BJ (cell line): ENCODE measurements around the gene PINLYP. TPM values are rescaled to one million over a fixed set of nuclear protein-coding genes. Genes with fewer than 3 reads are reported as not detected.

Source experiments
- CTCF ChIA-PET: fragments of 350-600 bp; formaldehyde crosslinking; extraction: SDS; loops from one replicate; lab custom pipeline; 2021; ENCODE audit warnings: antibody characterized with exemption, inconsistent platforms; lab: Yijun Ruan, JAX
- POLR2A ChIA-PET: fragments of 300-600 bp; sonication (Branson Sonifier 250); formaldehyde crosslinking; extraction: SDS; loops from one replicate; lab custom pipeline; 2021; ENCODE audit warnings: antibody characterized with exemption; lab: Charles Lee
- DNase-seq: peaks from one replicate; pipeline ENCODE4 v3.0.0-alpha.2; 2011; ENCODE audit warnings: low read depth
- H3K27me3 ChIP-seq: 2 replicates; pipeline ENCODE4 v1.6.0; 2011; ENCODE audit warnings: low read length; ENCODE audit not compliant: control insufficient read depth, insufficient read depth
- H3K36me3 ChIP-seq: 2 replicates; pipeline ENCODE4 v1.5.1; 2011; ENCODE audit warnings: low read length; ENCODE audit not compliant: control insufficient read depth, insufficient read depth
- H3K4me3 ChIP-seq: 2 replicates; pipeline ENCODE4 v1.5.1; 2011; ENCODE audit warnings: low read depth, mild to moderate bottlenecking, control low read depth, low read length
- polyA plus RNA-seq: library from polyadenylated mRNA; depleted of rRNA; stranded (reverse); fragments of >200 nt; gene quantifications from 2 replicates; pipeline ENCODE4 v1.2.3, GENCODE V29; 2011
- TF ChIP-seq, protein P1 (sequence below): IDR thresholded peaks from 2 replicates; pipeline ENCODE4 v1.5.1; 2011; ENCODE audit warnings: low read depth, mild to moderate bottlenecking, control low read depth, inconsistent platforms, low read length, moderate library complexity; ENCODE audit not compliant: insufficient read depth

The PINLYP gene
- polyA plus RNA-seq, 1 experiment, result 2.2 TPM

DNA sequence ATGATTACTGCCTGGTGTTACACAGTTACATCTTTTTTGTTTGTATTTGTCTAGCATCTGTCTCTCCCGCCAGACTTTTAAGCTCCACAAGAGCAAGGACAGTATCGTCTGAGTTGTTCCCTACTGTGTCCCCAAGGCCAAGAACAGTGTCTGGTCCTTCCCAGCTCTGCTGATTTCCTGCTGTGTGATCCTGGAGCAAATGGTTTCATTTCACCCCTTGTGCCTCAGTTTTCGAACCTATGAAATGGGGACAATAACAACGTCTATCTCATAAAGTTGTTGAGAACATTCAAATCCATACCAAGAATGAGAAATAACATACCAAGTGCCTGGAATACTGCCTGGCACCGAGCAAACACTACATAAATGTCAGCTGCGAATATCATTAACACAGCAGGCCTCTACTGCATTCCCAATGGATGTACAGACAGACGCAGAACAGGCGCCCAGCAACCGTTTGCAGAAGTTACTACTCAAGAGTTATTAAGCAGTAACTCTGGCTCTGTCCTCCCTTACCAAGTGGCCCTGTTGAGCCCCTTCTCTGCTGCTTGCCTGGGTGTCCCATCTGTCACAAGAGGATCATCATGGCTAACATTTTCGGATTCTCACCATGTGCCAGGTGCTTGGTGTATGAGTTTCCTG, 11.7 kb upstream of the PINLYP start:
- Histone ChIP-seq H3K4me3 (no peak overlapping the region), H3K27me3 (no peaks in the 10 kb centered on the region), H3K36me3 (peaks cover 2% of the 10 kb centered on the region)
- ChIA-PET POLR2A (no interaction called here), CTCF (interaction anchor here (1.3 to 2.6 kb wide), 2 partner anchors 9 kb away, joined by 3 to 13 read pairs; no protein-coding TSS in a partner anchor)
- no peak for DNase-seq
- TF ChIP-seq, protein P1, sequence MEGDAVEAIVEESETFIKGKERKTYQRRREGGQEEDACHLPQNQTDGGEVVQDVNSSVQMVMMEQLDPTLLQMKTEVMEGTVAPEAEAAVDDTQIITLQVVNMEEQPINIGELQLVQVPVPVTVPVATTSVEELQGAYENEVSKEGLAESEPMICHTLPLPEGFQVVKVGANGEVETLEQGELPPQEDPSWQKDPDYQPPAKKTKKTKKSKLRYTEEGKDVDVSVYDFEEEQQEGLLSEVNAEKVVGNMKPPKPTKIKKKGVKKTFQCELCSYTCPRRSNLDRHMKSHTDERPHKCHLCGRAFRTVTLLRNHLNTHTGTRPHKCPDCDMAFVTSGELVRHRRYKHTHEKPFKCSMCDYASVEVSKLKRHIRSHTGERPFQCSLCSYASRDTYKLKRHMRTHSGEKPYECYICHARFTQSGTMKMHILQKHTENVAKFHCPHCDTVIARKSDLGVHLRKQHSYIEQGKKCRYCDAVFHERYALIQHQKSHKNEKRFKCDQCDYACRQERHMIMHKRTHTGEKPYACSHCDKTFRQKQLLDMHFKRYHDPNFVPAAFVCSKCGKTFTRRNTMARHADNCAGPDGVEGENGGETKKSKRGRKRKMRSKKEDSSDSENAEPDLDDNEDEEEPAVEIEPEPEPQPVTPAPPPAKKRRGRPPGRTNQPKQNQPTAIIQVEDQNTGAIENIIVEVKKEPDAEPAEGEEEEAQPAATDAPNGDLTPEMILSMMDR, result no peak

GRCh38 chr19:43564800-43565199, 10.8 kb upstream of the PINLYP start:
- TF ChIP-seq, protein P1, result no peak
- POLR2A ChIA-PET, result no interaction called here

DNA sequence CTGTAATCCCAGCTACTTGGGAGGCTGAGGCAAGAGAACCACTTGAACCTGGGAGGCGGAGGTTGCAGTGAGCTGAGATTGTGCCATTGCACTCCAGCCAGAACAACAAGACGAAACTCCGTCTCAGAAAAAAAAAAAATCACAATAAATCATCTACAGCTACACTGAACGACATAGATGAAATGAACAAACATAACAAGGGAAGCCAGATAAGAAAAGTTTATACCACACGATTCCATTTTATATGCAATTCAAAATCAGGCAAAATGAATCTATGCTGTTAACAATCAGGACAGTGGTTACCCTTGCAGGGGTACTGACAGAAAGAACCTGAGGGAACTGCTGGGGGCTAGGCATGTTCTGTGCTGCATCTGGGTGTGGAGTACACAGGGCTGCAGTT, 5.9 kb upstream of the PINLYP start:
- ChIA-PET POLR2A (no interaction called here), CTCF (interaction anchor here (6.6 kb wide), 1 partner anchor 15 kb away, joined by 32 read pairs; no protein-coding TSS in a partner anchor)
- Histone ChIP-seq H3K36me3 (no peaks in the 10 kb centered on the region), H3K27me3 (no peaks in the 10 kb centered on the region), H3K4me3 (no peak overlapping the region)
- DNase-seq, result no peak
- TF ChIP-seq, protein P1, result no peak

More at GRCh38 chr19:43564800-43565199, 10.8 kb upstream of the PINLYP start:
- DNase-seq, result no peak
- Histone ChIP-seq H3K36me3 (peaks cover 2% of the 10 kb centered on the region), H3K4me3 (no peak overlapping the region), H3K27me3 (no peaks in the 10 kb centered on the region)
- CTCF ChIA-PET, result interaction anchor here (0.6 to 2.6 kb wide), 4 partner anchors 10 to 733 kb away, joined by 3 to 13 read pairs (median 3); partner anchors contain the start of gene XRCC1

DNA sequence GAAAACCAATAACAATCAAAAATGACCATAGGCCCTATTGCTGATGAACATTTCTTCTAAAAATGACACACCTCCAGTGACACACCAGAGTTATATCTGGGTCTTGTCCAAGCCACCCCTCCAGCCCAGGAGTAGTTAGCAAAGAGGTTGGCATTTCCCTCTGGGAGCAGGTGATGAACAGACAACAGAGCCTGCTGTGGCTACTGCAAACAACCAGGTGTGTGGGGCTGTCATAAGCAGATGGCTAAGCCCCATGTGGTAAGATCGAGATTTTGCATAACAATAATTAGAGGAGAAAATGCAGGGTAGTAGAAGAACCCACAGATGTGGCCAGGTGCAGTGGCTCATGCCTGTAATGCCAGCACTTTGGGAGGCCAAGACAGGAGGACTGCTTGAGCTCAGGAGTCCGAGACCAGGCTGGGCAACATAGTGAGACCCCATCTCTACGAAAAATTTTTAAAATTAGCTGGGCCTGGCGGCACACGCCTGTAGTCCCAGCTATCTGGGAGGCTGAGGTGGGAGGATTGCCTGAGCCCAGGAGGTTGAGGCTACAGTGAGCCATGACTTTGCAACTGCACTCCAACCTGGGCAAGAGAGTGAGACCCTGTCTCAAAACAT, 5.3 kb upstream of the PINLYP start:
- TF ChIP-seq, protein P1, result no peak
- ChIA-PET POLR2A (no interaction called here), CTCF (interaction anchor here (6.6 kb wide), 1 partner anchor 15 kb away, joined by 32 read pairs; no protein-coding TSS in a partner anchor)
- Histone ChIP-seq H3K27me3 (no peaks in the 10 kb centered on the region), H3K4me3 (no peak overlapping the region), H3K36me3 (no peaks in the 10 kb centered on the region)
- DNase-seq, result no peak

DNA sequence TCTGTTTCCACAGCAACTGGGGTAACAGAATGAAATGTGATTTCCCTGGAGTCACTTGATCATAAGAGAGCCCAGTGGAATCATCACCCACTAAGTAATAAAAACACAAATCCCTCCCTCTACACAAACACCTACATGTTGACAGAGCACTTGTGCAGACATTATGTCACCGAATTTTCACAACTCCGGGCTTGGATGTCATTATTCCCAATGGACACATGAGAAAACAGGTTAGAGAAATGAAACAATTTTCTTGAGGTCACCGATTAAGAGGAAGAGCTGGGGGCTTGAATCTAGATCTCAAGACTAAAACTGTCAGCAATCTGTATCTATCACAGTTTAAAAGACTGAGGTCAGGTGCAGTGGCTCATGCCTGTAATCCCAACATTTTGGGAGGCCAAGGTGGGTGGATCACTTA, 3.4 kb upstream of the PINLYP start:
- Histone ChIP-seq H3K4me3 (no peak overlapping the region), H3K27me3 (no peaks in the 10 kb centered on the region), H3K36me3 (no peaks in the 10 kb centered on the region)
- TF ChIP-seq, protein P1, result no peak
- POLR2A ChIA-PET, result no interaction called here
- no peak for DNase-seq
- CTCF ChIA-PET, result interaction anchor here (1.3 to 6.6 kb wide), 2 partner anchors 17 to 18 kb away, joined by 3 to 32 read pairs; no protein-coding TSS in a partner anchor
